ENCODE results near the gene TNFSF18.

TNFSF18 gene

GRCh38 chr1:173002891-173003838, 47.6 kb downstream of the TNFSF18 start:
- TF ChIP-seq EZH2 (optimal IDR thresholded peaks at IDR 0.05; ENCODE audit: low read depth, low read length) (no peak), EZH2phosphoT487 (IDR thresholded peaks at IDR 0.05; ENCODE audit: low read length) (no peak), CTCF (IDR thresholded peaks at IDR 0.05; ENCODE audit: low read length) (no peak)
- no peak overlapping the region for H3K27ac ChIP-seq (ENCODE audit: low read length)
- H3K9ac ChIP-seq (ENCODE audit: low read length) = no peak overlapping the region

GRCh38 chr1:172999349-172999748, 51.4 kb downstream of the TNFSF18 start:
- Histone ChIP-seq H3K4me1 (ENCODE audit: low read length) (no peaks in the 10 kb centered on the region), H3K4me2 (ENCODE audit: low read depth, low read length) (no peak overlapping the region), H3F3A (ENCODE audit: insufficient read depth, low read length) (no peaks in the 10 kb centered on the region), H3K4me3 (ENCODE audit: low read length) (no peak overlapping the region), H3K27ac (ENCODE audit: low read length) (no peak overlapping the region), H3K9me2 (replicated peaks; ENCODE audit: insufficient read depth, low read length) (no peaks in the 10 kb centered on the region), H3K79me2 (ENCODE audit: low read length) (no peaks in the 10 kb centered on the region), H3K9me3 (replicated peaks; ENCODE audit: insufficient read depth, low read length) (no peaks in the 10 kb centered on the region), H3K27me3 (replicated peaks; ENCODE audit: insufficient read depth, low read length) (no peaks in the 10 kb centered on the region), H3K9ac (ENCODE audit: low read length) (no peak overlapping the region), H4K20me1 (ENCODE audit: insufficient read depth, low read length) (no peaks in the 10 kb centered on the region), H3K36me3 (replicated peaks; ENCODE audit: insufficient read depth, low read length) (no peaks in the 10 kb centered on the region), H2AFZ (ENCODE audit: low read length) (no peak overlapping the region)
- TF ChIP-seq CTCF (IDR thresholded peaks at IDR 0.05; ENCODE audit: low read length) (no peak), EZH2phosphoT487 (IDR thresholded peaks at IDR 0.05; ENCODE audit: low read length) (no peak), EZH2 (optimal IDR thresholded peaks at IDR 0.05; ENCODE audit: low read depth, low read length) (no peak)
- DNase-seq = no peak

More at GRCh38 chr1:173002891-173003838, 47.6 kb downstream of the TNFSF18 start:
- Histone ChIP-seq H3K79me2 (ENCODE audit: low read length) (no peaks in the 10 kb centered on the region), H3K4me3 (ENCODE audit: low read length) (no peak overlapping the region), H4K20me1 (ENCODE audit: insufficient read depth, low read length) (no peaks in the 10 kb centered on the region), H2AFZ (ENCODE audit: low read length) (no peak overlapping the region), H3K36me3 (replicated peaks; ENCODE audit: insufficient read depth, low read length) (no peaks in the 10 kb centered on the region), H3F3A (ENCODE audit: insufficient read depth, low read length) (no peaks in the 10 kb centered on the region), H3K4me2 (ENCODE audit: low read depth, low read length) (no peak overlapping the region), H3K9me2 (replicated peaks; ENCODE audit: insufficient read depth, low read length) (no peaks in the 10 kb centered on the region), H3K9me3 (replicated peaks; ENCODE audit: insufficient read depth, low read length) (no peaks in the 10 kb centered on the region), H3K27me3 (replicated peaks; ENCODE audit: insufficient read depth, low read length) (no peaks in the 10 kb centered on the region), H3K4me1 (ENCODE audit: low read length) (no peaks in the 10 kb centered on the region)
- DNase-seq = no peak

GRCh38 chr1:172997941-172998361, 52.8 kb downstream of the TNFSF18 start:
- H3K4me2 ChIP-seq (ENCODE audit: low read depth, low read length) = no peak overlapping the region
- H3K4me3 ChIP-seq (ENCODE audit: low read length) = no peak overlapping the region
- no peaks in the 10 kb centered on the region for H3K27me3 ChIP-seq (replicated peaks; ENCODE audit: insufficient read depth, low read length)
- H3K27ac ChIP-seq (ENCODE audit: low read length) = no peak overlapping the region
- no peaks in the 10 kb centered on the region for H3K36me3 ChIP-seq (replicated peaks; ENCODE audit: insufficient read depth, low read length)
- DNase-seq = no peak
- no peaks in the 10 kb centered on the region for H3K9me2 ChIP-seq (replicated peaks; ENCODE audit: insufficient read depth, low read length)
- TF ChIP-seq EZH2phosphoT487 (IDR thresholded peaks at IDR 0.05; ENCODE audit: low read length) (no peak), EZH2 (optimal IDR thresholded peaks at IDR 0.05; ENCODE audit: low read depth, low read length) (no peak), CTCF (IDR thresholded peaks at IDR 0.05; ENCODE audit: low read length) (no peak)
- H3K9ac ChIP-seq (ENCODE audit: low read length) = no peak overlapping the region
- no peaks in the 10 kb centered on the region for H3K4me1 ChIP-seq (ENCODE audit: low read length)
- no peaks in the 10 kb centered on the region for H3K9me3 ChIP-seq (replicated peaks; ENCODE audit: insufficient read depth, low read length)
- no peaks in the 10 kb centered on the region for H3K79me2 ChIP-seq (ENCODE audit: low read length)
- H2AFZ ChIP-seq (ENCODE audit: low read length) = no peak overlapping the region
- H4K20me1 ChIP-seq (ENCODE audit: insufficient read depth, low read length) = no peaks in the 10 kb centered on the region
- no peaks in the 10 kb centered on the region for H3F3A ChIP-seq (ENCODE audit: insufficient read depth, low read length)
